Vagina (tissue), 2 donors: ENCODE data around the gene SLC1A2.

Experiments
- POLR2A ChIP-seq, 2 donors: fragments of 450-650 bp; IDR thresholded peaks; one replicate each; pipeline ENCODE4 v1.6.1; 2017; ENCODE audit warnings: antibody characterized with exemption in 2 of 2, mild to moderate bottlenecking in 2 of 2, moderate library complexity in 2 of 2
- POLR2AphosphoS5 ChIP-seq, 2 donors: sonication (generic); formaldehyde crosslinking; IDR thresholded peaks; one replicate each; pipeline ENCODE4 v1.9.0; 2017; ENCODE audit warnings: antibody characterized with exemption in 2 of 2, mild to moderate bottlenecking in 2 of 2, low read depth in 1 of 2; ENCODE audit not compliant: insufficient read depth in 1 of 2
- TF ChIP-seq, protein P1 (sequence below), 3 experiments: fragments of 450-650 bp in 2 of 3; fragments of 200-600 bp in 1 of 3; sonication (generic) in 1 of 3; IDR thresholded peaks; one replicate each; pipeline ENCODE4 v1.5.1; 2017 to 2019; ENCODE audit warnings: antibody characterized with exemption in 3 of 3, mild to moderate bottlenecking in 2 of 3, moderate library complexity in 2 of 3

DNA sequence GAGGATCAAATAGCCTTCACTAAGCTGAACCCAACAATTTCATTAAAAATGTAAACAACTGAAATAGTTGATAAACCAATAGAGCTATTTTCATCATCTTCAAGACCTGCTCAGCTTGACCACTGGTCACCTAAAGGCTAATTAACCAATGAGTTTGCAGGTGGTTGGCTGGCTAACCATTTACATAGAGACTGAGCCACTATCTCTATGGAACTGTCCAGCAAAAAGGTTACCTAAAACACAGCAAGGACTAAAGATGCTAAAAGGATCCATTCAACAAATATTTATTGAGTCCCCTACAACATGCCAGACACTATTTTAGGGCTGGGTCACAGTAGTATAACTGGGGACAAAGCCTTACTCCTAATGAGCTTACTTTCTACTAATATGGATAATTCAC lies 156.6 kb downstream of the SLC1A2 start:
- TF ChIP-seq, protein P1, sequence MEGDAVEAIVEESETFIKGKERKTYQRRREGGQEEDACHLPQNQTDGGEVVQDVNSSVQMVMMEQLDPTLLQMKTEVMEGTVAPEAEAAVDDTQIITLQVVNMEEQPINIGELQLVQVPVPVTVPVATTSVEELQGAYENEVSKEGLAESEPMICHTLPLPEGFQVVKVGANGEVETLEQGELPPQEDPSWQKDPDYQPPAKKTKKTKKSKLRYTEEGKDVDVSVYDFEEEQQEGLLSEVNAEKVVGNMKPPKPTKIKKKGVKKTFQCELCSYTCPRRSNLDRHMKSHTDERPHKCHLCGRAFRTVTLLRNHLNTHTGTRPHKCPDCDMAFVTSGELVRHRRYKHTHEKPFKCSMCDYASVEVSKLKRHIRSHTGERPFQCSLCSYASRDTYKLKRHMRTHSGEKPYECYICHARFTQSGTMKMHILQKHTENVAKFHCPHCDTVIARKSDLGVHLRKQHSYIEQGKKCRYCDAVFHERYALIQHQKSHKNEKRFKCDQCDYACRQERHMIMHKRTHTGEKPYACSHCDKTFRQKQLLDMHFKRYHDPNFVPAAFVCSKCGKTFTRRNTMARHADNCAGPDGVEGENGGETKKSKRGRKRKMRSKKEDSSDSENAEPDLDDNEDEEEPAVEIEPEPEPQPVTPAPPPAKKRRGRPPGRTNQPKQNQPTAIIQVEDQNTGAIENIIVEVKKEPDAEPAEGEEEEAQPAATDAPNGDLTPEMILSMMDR (IDR thresholded peaks at IDR 0.05) = no peak
- TF ChIP-seq POLR2AphosphoS5 (IDR thresholded peaks at IDR 0.05; ENCODE audit: insufficient read depth in 1 of 2, low read depth in 1 of 2) (no peak), POLR2A (IDR thresholded peaks at IDR 0.05) (no peak)
